Colonic mucosa (tissue), 4 donors: ENCODE results near the gene CREB3. TPM values are rescaled to one million over a fixed set of nuclear protein-coding genes. Genes with fewer than 3 reads are reported as not detected.

ENCODE experiments used
- DNase-seq: peaks from one replicate; pipeline ENCODE4 v3.0.0-alpha.2; 2020
- H3K27ac ChIP-seq: fragments of 200-600 bp; one replicate; pipeline ENCODE4 v1.8.0; 2021
- H3K27me3 ChIP-seq: fragments of 200-600 bp; one replicate; pipeline ENCODE4 v1.8.0; 2021
- H3K36me3 ChIP-seq: fragments of 200-600 bp; one replicate; pipeline ENCODE4 v1.8.0; 2021
- H3K4me1 ChIP-seq: fragments of 200-600 bp; one replicate; pipeline ENCODE4 v1.8.0; 2021; ENCODE audit warnings: mild to moderate bottlenecking
- H3K4me3 ChIP-seq: fragments of 200-600 bp; one replicate; pipeline ENCODE4 v1.8.0; 2021
- H3K9ac ChIP-seq, 2 donors: one replicate each; pipeline ENCODE4 v1.7.0; 2013; ENCODE audit warnings: control low read depth in 2 of 2, low read depth in 2 of 2, low read length in 2 of 2
- H3K9me3 ChIP-seq: fragments of 200-600 bp; one replicate; pipeline ENCODE4 v1.8.0; 2021
- CTCF ChIP-seq: fragments of 200-600 bp; IDR thresholded peaks from one replicate; pipeline ENCODE4 v1.8.0; 2022; ENCODE audit warnings: antibody characterized with exemption, mild to moderate bottlenecking
- intact Hi-C: fragments of 100-400 bp; cut with DNase I; formaldehyde crosslinking; loops from one replicate; pipeline ENCODE4 v1.14.1; 2022
- total RNA-seq, 2 donors: library from RNA; stranded (reverse); fragmentation: NEBNext Ultra II Directional in 1 of 2; extraction: Animal tissue kit (Norgen Biotek cat#: 25700) in 1 of 2; gene quantifications; one replicate each; pipeline ENCODE4 v1.2.1, GENCODE V29; 2021
- donor health status: healthy.
- donor health status: DM: no; HTN: no; CAD: no.
- donor health status: DM: no; HTN: no; CAD: no.

CREB3 gene
- total RNA-seq, 2 donors from 2014 or later, result 47.9 to 50.8 TPM

GRCh38 chr9:35723426-35723825, 9.0 kb upstream of the CREB3 start:
- intact Hi-C loops, result no loop called here
- H3K9ac ChIP-seq, result no peak overlapping the region
- H3K9me3 ChIP-seq, result no peaks in the 10 kb centered on the region
- no peak overlapping the region for H3K4me3 ChIP-seq
- TF ChIP-seq CTCF, result no peak
- H3K27ac ChIP-seq, result no peak overlapping the region
- peaks cover under 1% of the 10 kb centered on the region for H3K4me1 ChIP-seq
- no peak for DNase-seq
- peaks cover 50% of the 10 kb centered on the region for H3K36me3 ChIP-seq
- no peaks in the 10 kb centered on the region for H3K27me3 ChIP-seq

GRCh38 chr9:35723908-35724307, 8.6 kb upstream of the CREB3 start:
- no peaks in the 10 kb centered on the region for H3K27me3 ChIP-seq
- DNase-seq, result no peak
- H3K4me1 ChIP-seq, result peaks cover 4% of the 10 kb centered on the region
- no peak for TF ChIP-seq CTCF
- H3K9me3 ChIP-seq, result no peaks in the 10 kb centered on the region
- H3K9ac ChIP-seq, result no peak overlapping the region
- H3K4me3 ChIP-seq, result no peak overlapping the region
- intact Hi-C loops, result no loop called here
- peaks cover 47% of the 10 kb centered on the region for H3K36me3 ChIP-seq
- no peak overlapping the region for H3K27ac ChIP-seq

- Histone ChIP-seq H3K27me3 (no peaks in the 10 kb centered on the region), H3K36me3 (peaks cover 34% of the 10 kb centered on the region), H3K4me3 (no peak overlapping the region), H3K9ac (no peak overlapping the region), H3K4me1 (peaks cover 8% of the 10 kb centered on the region), H3K27ac (no peak overlapping the region), H3K9me3 (no peaks in the 10 kb centered on the region)
- no peak for DNase-seq
- no peak for TF ChIP-seq CTCF
- intact Hi-C loops, result no loop called here
Observed at GRCh38 chr9:35725362-35725761, 7.1 kb upstream of the CREB3 start.

- H3K27ac ChIP-seq, result peak overlapping the region; percentile 97
- peaks cover 21% of the 10 kb centered on the region for H3K36me3 ChIP-seq
- intact Hi-C loops, result no loop called here
- TF ChIP-seq CTCF, result no peak
- H3K4me1 ChIP-seq, result peaks cover 8% of the 10 kb centered on the region
- DNase-seq, result no peak
- no peaks in the 10 kb centered on the region for H3K27me3 ChIP-seq
- no peak overlapping the region for H3K4me3 ChIP-seq
- peak overlapping the region in 1 of 2 donors; percentile 73 for H3K9ac ChIP-seq
- H3K9me3 ChIP-seq, result no peaks in the 10 kb centered on the region
Observed at GRCh38 chr9:35726931-35727330, 5.5 kb upstream of the CREB3 start.

GRCh38 chr9:35727676-35728040, 4.8 kb upstream of the CREB3 start:
- H3K4me3 ChIP-seq, result no peak overlapping the region

More at GRCh38 chr9:35727676-35728040, 4.8 kb upstream of the CREB3 start:
- intact Hi-C loops, result no loop called here
- H3K4me1 ChIP-seq, result peaks cover 8% of the 10 kb centered on the region
- peaks cover 14% of the 10 kb centered on the region for H3K36me3 ChIP-seq
- TF ChIP-seq CTCF, result no peak
- H3K9ac ChIP-seq, result peak overlapping the region in 1 of 2 donors; percentile 73
- no peaks in the 10 kb centered on the region for H3K27me3 ChIP-seq
- no peaks in the 10 kb centered on the region for H3K9me3 ChIP-seq
- peak overlapping the region; percentile 97 for H3K27ac ChIP-seq
- no peak for DNase-seq
